NCI-H2081 treated with DMSO at 0.1 percent for 48 hours (cell line): ENCODE measurements around the gene GORASP2.
"Not testable (repeated sequence)": the region's sequence is repeated elsewhere in the genome, so short reads cannot be mapped to it uniquely, and the experiment has no call there.

Experiments
- DNase-seq: peaks from one replicate; lab custom pipeline; 2025; lab: John Stamatoyannopoulos, UW

The GORASP2 gene

DNA sequence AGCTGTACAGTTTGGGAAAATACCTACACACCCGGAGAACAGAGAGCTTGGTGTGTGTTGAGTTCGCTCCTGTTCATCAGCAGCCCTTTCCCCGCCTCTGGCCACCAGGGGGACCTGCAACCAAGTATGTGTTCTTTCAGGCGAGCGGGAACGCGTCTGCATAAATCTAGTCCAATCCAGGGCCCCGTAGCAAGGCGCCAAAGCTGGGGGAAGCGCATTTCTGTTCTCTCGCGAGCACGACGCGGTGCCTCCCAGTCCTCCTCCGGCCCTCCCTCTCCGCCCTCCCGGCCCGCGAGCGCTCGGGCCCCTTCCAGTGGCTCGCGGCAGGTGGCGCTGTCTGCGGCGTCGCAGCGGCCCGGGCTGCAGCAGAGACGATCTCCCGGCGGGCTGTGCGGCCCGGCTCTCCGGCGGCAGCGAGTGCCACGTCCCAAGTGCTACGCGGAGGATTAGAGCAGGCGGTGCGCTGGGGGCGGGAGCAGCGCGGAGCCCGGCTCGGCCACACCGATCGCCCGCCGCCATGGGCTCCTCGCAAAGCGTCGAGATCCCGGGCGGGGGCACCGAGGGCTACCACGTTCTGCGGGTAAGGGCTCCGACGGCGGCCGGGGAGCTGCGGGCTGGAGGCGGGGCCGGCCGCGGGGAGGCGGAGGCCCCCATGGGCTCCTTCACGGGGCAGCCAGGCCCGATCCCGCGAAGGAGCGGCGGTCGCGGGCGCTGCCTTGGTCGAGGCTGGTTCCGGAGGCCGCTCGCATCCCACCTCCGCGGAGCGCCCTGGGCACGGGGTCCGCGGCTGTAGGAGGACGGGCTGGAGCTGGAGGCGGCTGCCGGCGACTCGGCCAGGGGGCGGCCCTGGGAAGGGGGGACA lies at the start of gene GORASP2:
GORASP2 (plus strand) TSS at position 430 of the 862 bp plus-strand sequence; CDS start at position 518, 88 bp downstream.
- peak; percentile 95 for DNase-seq

DNA sequence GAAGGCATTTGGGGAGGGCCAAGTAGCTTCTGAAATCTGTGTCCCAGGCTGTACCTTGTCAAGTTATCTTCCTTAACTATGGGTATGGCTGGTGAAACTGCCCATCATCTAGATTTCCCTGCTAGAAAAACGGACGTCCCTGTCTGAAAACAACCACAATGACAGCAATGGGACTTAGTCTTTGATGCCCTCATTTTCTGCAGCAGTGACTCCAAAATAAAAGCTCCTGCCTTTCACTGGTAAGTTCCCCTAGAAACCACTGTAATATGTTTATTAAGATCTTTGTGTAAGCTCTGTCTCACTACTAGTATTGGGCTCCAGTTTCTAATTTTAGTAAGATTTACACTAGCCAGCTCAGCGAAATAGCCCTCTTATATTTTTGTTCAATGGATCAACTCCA lies 47.2 kb upstream of the GORASP2 start:
- DNase-seq, result no peak

DNA sequence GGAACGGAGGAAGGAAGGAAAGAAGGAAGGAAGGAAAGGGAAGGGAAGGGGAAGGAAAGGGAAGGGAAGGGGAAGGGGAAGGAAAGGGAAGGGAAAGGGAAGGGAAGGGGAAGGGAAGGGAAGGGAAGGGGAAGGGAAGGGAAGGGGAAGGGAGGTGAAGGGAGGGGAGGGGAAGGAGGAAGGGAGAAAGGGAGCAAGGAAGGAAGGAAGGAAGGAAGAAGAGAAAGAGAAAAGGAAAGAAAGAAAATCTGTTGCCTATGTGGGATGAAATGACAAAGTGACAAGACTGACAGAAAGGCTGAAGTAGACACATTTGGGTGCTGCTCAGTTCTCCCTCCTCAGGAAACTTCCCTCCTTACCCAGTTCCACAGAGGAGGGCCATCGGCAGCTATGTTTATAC lies 46.3 kb upstream of the GORASP2 start:
- DNase-seq, result no peak

DNA sequence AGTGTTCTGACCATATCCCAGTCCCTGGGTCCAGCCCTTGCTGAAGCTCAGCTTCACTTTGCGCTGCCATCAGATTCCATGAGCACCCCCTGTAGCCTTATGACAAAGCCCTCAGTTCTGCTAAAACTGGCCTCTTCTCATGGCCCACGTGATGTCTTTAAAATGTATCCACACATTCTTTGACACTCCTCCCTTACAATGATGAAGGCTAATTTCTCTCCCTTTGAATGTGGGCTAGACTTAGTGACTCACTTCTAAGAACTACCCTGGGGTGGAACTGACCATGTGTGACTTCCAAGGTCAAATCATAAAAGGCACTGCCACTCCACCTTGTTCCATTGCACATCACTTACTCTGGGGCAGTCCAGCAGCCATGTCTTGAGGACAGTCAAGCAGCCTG lies 45.4 kb upstream of the GORASP2 start:
- DNase-seq, result no peak

DNA sequence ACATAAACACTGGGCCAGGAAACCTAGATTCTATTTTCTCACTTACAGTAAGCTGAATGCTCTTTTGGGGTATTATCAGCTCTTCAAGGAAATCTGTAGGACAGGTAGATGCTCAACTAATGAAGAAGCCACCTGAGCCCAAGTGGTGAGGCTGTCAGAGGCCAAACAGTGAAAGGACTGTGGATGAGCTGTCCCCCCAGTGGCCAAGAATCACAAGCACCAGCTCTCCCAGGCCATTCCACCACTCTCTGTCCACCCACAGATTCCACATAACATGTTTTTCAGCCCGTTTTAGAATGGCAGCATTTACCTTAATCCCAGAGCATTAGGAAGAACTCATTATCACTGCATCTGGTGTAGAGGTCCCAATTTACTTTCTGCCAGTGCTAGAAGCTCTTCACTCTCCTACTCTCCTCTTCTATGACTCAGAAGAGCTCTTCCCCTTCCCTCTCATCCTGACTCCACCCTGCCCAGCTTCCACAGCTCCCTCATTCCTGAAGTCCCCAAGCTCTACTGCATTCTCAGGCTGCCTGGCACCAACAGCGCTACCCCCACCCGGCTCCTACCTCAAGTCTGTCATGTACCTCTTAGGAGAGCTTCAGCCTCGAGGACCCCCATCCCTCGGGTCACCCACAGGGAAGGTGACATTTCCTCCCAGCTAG lies 43.8 kb upstream of the GORASP2 start:
- no peak for DNase-seq

DNA sequence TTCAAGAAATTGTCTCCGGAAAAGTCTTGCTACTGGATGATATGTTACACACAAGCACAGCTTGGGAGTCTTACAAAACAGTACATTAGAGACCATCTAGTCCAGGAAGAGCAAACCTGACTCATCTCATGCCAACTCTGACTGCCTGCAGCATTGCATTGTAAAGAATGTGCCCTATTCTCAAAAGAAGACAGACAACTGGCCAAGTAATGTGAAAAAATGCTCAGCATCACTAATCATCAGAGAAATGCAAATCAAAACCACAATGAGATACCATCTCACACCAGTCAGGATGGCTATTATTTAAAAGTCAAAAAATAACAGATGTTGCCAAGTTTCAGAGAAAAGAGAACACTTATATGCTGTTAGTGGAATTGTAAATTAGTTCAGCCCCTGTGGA lies 42.7 kb upstream of the GORASP2 start:
- DNase-seq, result no peak

DNA sequence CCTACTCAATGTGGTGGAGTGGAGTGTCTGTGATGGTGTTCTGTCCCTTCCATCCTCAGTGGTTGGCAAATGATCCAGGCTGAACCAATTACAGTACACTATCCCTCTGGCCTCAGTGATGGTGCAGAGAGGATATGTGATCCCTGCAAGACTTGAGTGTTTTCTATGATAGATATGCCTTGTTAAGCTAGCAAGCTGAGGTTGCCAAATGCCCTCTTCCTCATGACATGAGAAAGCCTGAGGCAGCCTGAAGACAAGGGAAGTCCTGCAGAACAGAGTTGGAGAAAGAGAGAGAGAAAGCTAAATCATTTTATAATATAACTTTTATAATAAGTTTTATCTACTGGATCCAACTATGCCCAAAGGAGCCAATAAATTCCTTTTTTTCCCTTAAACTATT lies 41.6 kb upstream of the GORASP2 start:
- DNase-seq, result no peak

DNA sequence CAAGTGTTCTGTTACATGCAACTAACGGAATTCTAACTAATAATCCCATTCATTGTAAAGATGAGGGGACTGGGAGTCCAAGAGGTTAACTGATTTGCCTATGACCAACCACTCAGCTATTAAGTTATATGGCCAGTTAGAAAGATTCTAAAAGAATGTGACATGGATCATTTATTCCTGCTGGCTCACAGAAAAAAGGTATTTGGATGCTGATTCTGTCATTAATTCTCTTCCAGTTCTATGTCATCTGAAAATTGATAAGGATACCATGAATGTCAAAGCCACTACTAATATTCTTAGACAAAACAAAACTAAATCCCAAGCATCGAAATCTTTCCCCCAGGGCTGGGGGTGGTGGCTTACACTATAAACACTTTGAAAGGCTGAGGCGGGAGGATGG lies 41.2 kb upstream of the GORASP2 start:
- no peak for DNase-seq

DNA sequence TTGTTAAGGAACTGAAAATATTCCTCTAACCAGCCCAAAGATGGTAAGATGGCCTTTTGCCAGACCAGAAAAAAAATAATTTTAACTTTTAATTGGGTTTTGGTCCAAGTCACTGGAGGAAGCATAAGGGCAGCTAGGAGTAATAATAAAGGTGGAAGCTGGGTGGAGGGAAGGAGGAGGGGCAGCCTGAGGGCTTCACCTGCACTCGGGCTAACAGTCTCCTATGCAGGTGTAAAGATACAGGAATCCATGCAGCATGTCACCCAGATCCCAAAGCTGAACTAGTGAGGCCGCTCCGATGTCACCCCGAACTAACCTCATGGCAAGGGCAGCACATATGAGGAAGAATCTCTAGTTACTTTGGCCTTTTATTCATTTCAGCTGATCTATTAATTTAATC lies 37.2 kb upstream of the GORASP2 start:
- DNase-seq, result no peak

DNA sequence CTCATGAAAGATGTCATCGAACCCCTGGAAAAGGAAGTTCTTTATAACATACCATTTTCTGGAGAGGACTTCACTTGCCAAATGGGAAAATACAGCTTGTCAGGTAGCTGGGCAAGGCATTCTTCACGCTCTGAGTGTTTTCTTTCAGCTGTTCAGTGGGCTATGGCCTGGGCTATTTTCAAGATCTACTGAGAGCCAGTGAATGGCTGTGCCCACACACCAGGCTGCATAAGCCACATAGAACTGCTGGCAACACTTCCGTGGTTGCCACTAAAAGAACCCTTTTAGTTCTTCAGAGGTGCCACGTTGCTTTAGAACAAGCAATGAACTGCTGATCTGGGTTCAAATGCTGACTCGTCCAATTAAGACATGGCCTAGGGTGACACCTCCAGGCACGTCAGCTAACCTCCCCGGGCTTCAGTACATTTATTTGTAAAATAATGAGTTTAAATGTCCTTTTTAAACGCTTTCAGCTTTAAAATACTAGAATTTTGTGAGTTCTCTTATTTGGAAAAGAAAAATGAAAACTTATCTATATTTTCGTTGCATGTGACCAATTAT lies 36.6 kb upstream of the GORASP2 start:
- DNase-seq, result no peak

DNA sequence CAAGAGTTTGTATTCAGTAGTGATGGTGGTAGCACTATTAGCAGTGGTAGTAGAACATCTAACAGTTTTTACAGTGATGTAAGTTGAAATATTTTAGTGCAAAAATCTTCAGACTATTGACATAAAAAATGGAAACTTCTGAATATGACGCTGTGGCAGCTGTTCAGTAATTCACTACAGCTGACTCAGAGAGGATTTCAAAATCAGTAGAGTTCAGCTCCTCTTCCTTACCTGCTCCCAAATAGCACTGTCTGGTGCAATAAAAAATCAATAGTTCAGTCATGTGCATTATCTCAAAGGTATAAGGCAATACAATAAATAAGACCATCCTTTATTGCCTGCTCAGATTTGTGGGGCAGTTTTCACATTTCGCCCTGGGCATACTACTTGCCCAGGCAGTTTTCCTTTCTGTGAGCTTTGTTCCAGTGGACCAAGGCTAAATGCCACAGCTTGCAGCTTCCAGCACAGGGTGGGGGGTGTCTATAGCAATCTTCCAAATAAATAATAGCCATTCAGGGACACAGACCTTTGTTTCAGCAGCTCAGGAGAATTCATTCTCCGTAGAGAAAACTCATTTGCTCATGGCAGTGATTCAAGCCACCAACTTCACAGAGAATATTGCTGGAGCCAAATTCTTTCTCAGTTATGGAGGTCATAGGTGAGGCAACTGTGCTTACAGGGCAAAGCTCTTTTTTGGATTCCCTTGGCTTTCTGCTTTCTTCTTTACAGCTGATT lies 33.9 kb upstream of the GORASP2 start:
- DNase-seq, result no peak

DNA sequence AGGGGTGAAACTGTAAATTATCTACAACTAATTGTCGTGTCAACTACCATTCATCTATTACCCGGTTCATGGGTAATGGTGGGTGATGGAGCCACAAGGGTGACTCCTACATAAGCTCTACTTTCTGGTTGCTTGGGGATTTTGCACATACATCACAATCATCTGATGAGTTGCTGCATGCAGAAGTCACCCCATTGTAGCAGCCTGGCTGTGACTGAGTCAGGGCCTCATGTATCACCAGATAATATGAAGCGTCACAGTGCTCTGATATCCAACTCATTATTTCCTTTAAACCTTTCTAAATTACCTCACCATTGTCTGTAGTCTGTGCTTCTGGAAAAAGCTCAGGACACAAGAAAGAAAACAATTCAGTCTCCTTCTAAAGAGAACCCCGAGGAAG lies 32.4 kb upstream of the GORASP2 start:
- DNase-seq, result no peak

DNA sequence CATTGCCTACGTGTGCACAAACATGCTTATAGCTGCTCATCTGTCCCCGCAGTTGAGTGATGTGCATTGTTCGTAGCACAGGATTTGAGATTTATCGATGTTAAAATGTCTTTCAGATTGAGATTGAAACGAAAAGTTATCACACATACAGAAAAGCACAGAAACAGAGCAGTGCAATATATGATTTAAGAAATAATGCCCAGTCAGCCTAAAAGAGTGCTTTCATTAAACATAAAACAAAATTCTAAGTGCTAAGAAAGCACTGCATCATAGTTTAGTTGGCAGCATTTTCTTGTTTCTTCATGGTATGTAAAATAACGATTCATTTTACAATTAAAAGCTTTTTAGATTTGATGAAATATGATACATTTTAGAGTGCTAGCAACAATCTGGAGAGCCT lies 31.9 kb upstream of the GORASP2 start:
- no peak for DNase-seq

DNA sequence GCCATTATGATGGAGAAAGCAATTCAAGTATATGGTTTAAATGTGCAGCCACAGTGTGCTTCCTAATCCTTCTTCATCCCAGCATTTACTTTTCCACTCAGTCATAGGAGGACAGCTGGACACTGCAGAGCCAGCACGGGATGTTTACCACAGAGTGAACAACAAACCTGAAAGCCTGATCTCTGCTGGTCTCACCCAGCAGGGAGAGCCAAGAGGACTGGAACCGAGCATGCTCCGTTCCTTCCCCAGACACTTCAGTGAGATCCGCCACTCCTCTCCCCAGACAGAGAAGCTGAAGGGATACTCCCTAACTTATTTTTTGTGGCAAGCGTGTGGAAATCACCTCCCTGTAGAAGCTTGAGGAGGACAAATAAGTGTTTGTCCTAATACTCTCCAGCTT lies 23.2 kb upstream of the GORASP2 start:
- DNase-seq, result no peak

DNA sequence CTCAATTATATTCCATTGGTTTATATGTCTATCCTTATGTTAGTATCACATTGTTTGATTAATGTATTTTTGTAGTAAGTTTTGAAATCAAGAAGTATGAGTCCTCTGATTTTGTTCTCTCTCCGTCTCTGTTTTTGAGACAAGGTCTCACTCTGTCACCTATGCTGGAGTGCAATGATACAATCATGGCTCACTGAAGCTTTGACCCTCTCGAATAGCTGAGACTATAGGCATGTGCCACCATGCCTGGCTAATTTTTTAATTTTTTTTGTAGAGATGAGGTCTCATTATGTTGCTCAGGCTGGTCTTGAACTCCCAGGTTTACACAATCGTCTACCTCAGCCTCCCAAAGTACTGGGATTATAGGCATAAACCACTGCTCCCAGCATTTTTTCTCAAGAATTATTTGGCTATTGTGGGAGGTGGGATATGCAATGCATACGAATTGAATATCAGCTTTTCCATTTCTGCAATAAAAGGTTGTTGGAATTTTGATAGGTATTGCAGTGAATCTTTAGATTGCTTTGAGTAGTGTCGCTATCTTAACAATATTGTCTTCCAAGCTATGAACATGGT lies 17.7 kb upstream of the GORASP2 start:
- DNase-seq, result no peak

DNA sequence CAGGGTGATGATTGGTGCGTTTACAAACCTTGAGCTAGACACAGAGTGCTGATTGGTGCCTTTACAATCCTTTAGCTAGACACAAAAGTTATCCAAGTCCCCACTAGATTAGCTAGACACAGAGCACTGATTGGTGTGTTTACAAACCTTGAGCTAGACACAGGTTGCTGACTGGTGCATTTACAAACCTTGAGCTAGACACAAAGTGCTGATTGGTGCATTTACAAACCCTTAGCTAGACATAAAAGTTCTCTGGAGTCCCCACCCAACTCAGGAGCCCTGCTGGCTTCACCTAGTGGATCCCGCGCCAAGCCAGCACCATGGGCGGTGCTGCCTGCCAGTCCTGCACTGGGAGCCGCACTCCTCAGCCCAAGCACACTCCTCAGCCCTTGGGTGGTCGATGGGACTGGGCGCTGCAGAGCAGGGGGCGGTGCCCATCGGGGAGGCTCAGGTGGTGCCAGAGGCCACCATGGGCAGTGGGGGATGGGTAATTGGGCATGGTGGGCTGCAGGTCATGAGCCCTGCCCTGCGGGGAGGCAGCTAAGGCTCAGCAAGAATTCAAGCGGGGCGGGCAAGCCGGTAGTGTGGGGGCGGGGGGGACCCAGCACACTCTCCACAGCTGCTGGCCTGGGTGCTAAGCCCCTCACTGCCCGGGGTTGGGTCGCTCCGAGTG lies 13.9 kb upstream of the GORASP2 start:
- not testable (repeated sequence) for DNase-seq

DNA sequence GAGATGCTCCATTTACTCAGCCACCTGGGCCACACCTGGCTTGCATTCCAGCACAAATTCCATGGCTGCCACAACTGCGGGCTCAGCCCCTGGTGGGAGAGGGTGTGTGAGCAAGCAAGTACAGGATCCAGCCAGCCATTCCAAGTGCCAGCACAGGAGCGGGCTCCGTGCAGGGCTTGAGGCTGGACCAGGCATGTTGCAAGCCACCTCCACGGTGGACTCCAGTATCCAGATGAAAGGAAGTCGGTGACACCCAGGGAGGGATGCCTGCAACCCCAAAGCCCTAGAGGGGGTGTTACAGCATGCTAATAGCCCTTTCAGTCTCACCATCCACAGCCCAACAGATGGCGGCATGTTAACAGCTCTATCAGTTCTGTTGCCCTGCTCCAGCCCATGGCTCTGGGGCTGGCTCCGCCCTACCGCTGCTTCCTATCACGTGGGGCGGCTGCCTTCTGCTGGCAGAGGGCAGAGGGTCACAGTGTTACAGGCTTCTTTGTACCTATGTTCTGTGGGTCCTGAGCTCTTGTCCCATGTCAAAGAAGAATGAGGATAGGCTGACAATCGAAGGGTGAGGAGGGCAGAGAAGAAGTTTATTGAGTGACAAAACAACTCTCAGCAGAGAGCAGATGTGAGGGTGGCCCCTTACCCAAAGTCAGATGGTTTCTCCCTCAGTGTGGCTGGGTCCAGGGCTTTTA lies 11.7 kb upstream of the GORASP2 start:
- no peak for DNase-seq

DNA sequence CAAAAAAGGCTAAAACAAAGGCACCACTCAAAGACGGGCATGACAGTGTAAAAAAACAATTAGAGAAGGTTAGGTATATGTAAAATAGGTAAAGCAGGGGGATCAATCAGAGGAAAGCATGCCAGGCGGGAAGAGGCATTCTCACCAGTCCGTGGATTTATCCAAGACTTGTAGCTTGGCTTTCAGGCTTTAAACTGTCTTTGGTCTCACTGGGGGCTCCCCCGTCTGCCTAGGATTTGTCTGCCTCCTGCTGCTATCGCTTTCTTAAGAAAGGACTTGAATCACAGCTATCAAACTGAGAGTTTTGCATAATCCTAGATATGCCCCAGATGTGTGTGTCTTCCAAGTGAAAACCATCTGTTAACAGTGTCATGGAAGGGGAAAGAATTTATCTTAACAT lies 11.1 kb upstream of the GORASP2 start:
- DNase-seq, result no peak

DNA sequence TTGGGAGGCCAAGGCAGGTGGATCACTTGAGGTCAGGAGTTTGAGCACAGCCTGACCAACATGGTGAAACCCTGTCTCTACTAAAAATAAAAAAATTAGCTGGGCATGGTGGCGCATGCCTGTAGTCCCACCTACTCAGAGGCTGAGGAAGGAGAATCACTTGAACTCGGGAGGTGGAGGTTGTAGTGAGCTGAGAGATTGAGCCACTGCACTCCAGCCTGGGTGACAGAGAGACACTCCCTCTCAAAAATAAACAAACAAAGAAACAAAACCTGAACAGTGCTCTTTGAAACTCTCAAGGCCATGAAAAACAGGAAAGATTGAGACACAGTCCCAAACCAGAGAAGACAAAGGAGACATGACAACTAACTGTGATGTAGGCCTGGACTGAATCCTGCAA lies 7.2 kb upstream of the GORASP2 start:
- not testable (repeated sequence) for DNase-seq

DNA sequence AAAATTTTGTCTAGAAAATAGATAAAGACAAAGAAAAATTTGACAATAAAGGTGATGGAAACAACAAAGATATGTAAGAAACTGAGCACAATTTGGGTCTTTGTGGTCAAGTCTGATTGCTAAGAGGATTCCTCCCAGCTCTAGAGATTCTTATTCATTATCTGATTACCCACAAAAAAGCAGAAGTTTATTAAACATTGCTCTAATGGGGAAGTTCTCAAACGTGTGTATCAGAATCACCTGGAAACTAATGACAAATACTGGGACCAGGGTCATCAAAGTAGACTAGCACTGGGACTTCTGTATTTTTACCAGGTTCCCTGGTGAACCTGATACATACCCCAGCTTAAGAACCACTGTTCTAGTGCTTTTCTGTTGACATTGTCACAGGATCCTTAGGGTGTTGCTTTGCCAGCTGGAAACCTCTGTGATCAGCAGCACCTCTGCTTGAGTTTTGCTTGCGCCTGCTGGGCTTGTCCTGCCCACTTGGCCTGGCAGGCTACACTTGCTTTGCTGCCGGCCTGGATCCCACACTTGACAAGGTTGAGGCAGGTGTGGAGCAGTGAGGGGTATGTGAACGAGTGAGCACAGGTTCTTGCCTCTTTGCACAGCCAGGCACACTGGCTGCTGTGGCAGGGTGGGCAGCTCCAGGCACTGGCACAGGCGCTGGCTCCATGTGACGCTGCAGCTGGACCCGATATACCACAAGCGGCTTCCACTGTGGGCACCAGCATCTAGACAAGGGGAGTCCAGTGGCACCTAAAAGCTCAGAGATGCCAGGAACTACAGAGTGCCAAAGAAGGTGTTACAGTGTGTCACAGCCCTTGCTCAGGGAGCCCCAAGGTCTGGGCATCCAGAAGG lies 6.2 kb upstream of the GORASP2 start:
- DNase-seq, result no peak
